GM18858 (cell line): Measurements from ENCODE around the gene GOLGB1.
A peak's percentile ranks its signal among the peaks of the same experiment; 100 is the strongest.
"Not testable (repeated sequence)": the region's sequence is repeated elsewhere in the genome, so short reads cannot be mapped to it uniquely, and the experiment has no call there.

Experiments
- ATAC-seq: cut with Tn5 transposase; IDR thresholded peaks from one replicate; pipeline ENCODE4 v1.9.1; 2021; ENCODE audit not compliant: unreplicated experiment

Gene GOLGB1

GRCh38 chr3:121749276-121750086 lies at the start of gene GOLGB1:
GOLGB1 (minus strand) TSS chr3:121749741; CDS start chr3:121730971, 18,770 bp downstream.
- peak; percentile 98 for ATAC-seq

- no peak for ATAC-seq
Observed at GRCh38 chr3:121796970-121797369, 47.4 kb upstream of the GOLGB1 start.

- ATAC-seq = peak; percentile 43
Observed at GRCh38 chr3:121794264-121794983, 44.9 kb upstream of the GOLGB1 start.

- ATAC-seq = peak; percentile 39
Observed at GRCh38 chr3:121793078-121793477, 43.5 kb upstream of the GOLGB1 start.

GRCh38 chr3:121786485-121786884 lies 36.9 kb upstream of the GOLGB1 start:
- ATAC-seq = no peak

GRCh38 chr3:121782784-121783183 lies 33.2 kb upstream of the GOLGB1 start:
- ATAC-seq = not testable (repeated sequence)

GRCh38 chr3:121781611-121782010 lies 32.1 kb upstream of the GOLGB1 start:
- ATAC-seq = no peak

GRCh38 chr3:121775095-121775494 lies 25.6 kb upstream of the GOLGB1 start:
- not testable (repeated sequence) for ATAC-seq

GRCh38 chr3:121769246-121769645 lies 19.7 kb upstream of the GOLGB1 start:
- no peak for ATAC-seq

GRCh38 chr3:121768452-121768851 lies 18.9 kb upstream of the GOLGB1 start:
- no peak for ATAC-seq

GRCh38 chr3:121759541-121760202 lies 10.1 kb upstream of the GOLGB1 start:
- no peak for ATAC-seq

GRCh38 chr3:121758727-121759450 lies 9.3 kb upstream of the GOLGB1 start:
- ATAC-seq = no peak

GRCh38 chr3:121757812-121758545 lies 8.4 kb upstream of the GOLGB1 start:
- ATAC-seq = no peak

GRCh38 chr3:121757087-121757811 lies 7.7 kb upstream of the GOLGB1 start:
- ATAC-seq = no peak

GRCh38 chr3:121752772-121753171 lies 3.2 kb upstream of the GOLGB1 start:
- ATAC-seq = no peak

- ATAC-seq = no peak
Observed at GRCh38 chr3:121752261-121752660, 2.7 kb upstream of the GOLGB1 start.

GRCh38 chr3:121750087-121750415 lies 510 bp upstream of the GOLGB1 start:
- ATAC-seq = no peak

GRCh38 chr3:121748680-121749275 lies 763 bp downstream of the GOLGB1 start:
- peak; percentile 3 for ATAC-seq

GRCh38 chr3:121747976-121748375 lies 1.6 kb downstream of the GOLGB1 start:
- no peak for ATAC-seq
